Transverse colon (tissue), 4 donors: ENCODE measurements around the gene BAHCC1.

Experiments
- POLR2A ChIP-seq: fragments of 450-650 bp; IDR thresholded peaks from one replicate; pipeline ENCODE4 v1.6.1; 2016; ENCODE audit warnings: antibody characterized with exemption, mild to moderate bottlenecking, moderate library complexity
- POLR2AphosphoS5 ChIP-seq, 3 donors: sonication (generic); formaldehyde crosslinking; IDR thresholded peaks; one replicate each; pipeline ENCODE4 v1.6.1; 2016; ENCODE audit warnings: antibody characterized with exemption in 3 of 3
- TF ChIP-seq, protein P1 (sequence below), 5 experiments: fragments of 200-600 bp in 3 of 5; fragments of 450-650 bp in 2 of 5; sonication (generic) in 3 of 5; IDR thresholded peaks; 1 replicate in 2 of 5; 2 replicates in 3 of 5; pipeline ENCODE4 v1.5.1; 2016 to 2017; ENCODE audit warnings: antibody characterized with exemption in 5 of 5, inconsistent platforms in 3 of 5, mild to moderate bottlenecking in 2 of 5, moderate library complexity in 1 of 5

DNA sequence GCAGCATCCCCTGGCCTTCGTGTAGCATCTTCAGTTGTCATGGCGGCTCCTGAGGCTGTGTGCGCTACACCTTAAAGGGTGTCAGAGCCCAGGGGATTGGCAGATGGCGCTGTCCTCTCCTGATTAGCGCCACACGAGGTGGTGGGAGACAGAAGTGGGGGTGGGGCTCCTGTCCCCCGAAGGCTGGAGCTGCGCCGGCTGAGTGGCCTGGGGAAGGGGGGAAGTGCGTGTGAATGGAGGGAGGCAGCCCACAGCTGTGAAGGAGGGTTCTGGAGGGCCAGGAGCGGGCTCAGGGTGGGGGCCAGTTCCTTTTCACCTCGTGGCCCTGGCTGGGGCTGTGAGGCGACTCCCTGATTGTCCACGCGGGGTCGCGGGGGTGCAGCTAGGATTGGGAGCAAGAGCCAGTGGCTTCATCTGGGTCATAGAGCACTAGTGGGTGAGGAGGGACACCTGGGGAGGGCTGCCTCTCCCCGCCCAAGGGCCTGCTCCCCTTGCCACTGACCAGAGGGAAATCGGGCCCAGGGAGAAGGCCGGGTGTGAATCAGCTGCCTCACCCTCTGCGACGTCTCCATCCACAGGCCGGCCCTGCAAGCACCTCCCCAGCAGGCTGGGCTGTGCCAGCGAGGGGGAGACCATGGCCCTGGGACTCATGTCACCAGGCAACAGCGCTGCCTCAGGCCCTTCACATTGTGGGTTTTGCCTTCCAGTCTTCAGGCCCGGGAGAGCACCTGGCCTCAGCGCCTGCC, 14.1 kb downstream of the BAHCC1 start:
- no peak for TF ChIP-seq POLR2A
- TF ChIP-seq, protein P1, sequence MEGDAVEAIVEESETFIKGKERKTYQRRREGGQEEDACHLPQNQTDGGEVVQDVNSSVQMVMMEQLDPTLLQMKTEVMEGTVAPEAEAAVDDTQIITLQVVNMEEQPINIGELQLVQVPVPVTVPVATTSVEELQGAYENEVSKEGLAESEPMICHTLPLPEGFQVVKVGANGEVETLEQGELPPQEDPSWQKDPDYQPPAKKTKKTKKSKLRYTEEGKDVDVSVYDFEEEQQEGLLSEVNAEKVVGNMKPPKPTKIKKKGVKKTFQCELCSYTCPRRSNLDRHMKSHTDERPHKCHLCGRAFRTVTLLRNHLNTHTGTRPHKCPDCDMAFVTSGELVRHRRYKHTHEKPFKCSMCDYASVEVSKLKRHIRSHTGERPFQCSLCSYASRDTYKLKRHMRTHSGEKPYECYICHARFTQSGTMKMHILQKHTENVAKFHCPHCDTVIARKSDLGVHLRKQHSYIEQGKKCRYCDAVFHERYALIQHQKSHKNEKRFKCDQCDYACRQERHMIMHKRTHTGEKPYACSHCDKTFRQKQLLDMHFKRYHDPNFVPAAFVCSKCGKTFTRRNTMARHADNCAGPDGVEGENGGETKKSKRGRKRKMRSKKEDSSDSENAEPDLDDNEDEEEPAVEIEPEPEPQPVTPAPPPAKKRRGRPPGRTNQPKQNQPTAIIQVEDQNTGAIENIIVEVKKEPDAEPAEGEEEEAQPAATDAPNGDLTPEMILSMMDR (IDR thresholded peaks at IDR 0.05): no peak
- no peak for TF ChIP-seq POLR2AphosphoS5 (IDR thresholded peaks at IDR 0.05)
